ENCODE results near the gene MTERF4.

The MTERF4 gene

GRCh38 chr2:241087420-241088268, 14.4 kb downstream of the MTERF4 start:
- no peaks in the 10 kb centered on the region for H3K27me3 ChIP-seq (ENCODE audit: insufficient read depth, poor library complexity, severe bottlenecking)
- H3K27ac ChIP-seq (replicated peaks): no peak overlapping the region
- TF ChIP-seq GABPA (IDR thresholded peaks at IDR 0.05; ENCODE audit: low read depth): no peak
- TF ChIP-seq REST (IDR thresholded peaks at IDR 0.05; ENCODE audit: insufficient replicate concordance, low read depth): no peak
- no peak for TF ChIP-seq CTCF (IDR thresholded peaks at IDR 0.05; ENCODE audit: insufficient read depth, low read length)
- TF ChIP-seq SPI1 (IDR thresholded peaks at IDR 0.05; ENCODE audit: borderline replicate concordance, low read depth): no peak
- no peak for TF ChIP-seq POLR2AphosphoS5 (IDR thresholded peaks at IDR 0.05; ENCODE audit: low read depth)
- H3K4me3 ChIP-seq (replicated peaks; ENCODE audit: insufficient read depth, low read length): no peak overlapping the region
- no peak for DNase-seq (ENCODE audit: low read depth in 1 of 2, low spot score in 1 of 2)

- no peak overlapping the region for H3K4me3 ChIP-seq (replicated peaks; ENCODE audit: insufficient read depth, low read length)
- no peaks in the 10 kb centered on the region for H3K27me3 ChIP-seq (ENCODE audit: insufficient read depth, poor library complexity, severe bottlenecking)
- H3K27ac ChIP-seq (replicated peaks): no peak overlapping the region
- TF ChIP-seq REST (IDR thresholded peaks at IDR 0.05; ENCODE audit: insufficient replicate concordance, low read depth) (no peak), GABPA (IDR thresholded peaks at IDR 0.05; ENCODE audit: low read depth) (no peak), CTCF (IDR thresholded peaks at IDR 0.05; ENCODE audit: insufficient read depth, low read length) (no peak), POLR2AphosphoS5 (IDR thresholded peaks at IDR 0.05; ENCODE audit: low read depth) (no peak), SPI1 (IDR thresholded peaks at IDR 0.05; ENCODE audit: borderline replicate concordance, low read depth) (no peak)
- DNase-seq (ENCODE audit: low read depth in 1 of 2, low spot score in 1 of 2): no peak
These were observed 17.1 kb downstream of the MTERF4 start for GRCh38 chr2:241084856-241085444.

- Histone ChIP-seq H3K27me3 (ENCODE audit: insufficient read depth, poor library complexity, severe bottlenecking) (no peaks in the 10 kb centered on the region), H3K27ac (replicated peaks) (no peak overlapping the region), H3K4me3 (replicated peaks; ENCODE audit: insufficient read depth, low read length) (no peak overlapping the region)
- DNase-seq (ENCODE audit: low read depth in 1 of 2, low spot score in 1 of 2): no peak
- TF ChIP-seq REST (IDR thresholded peaks at IDR 0.05; ENCODE audit: insufficient replicate concordance, low read depth) (no peak), POLR2AphosphoS5 (IDR thresholded peaks at IDR 0.05; ENCODE audit: low read depth) (no peak), CTCF (IDR thresholded peaks at IDR 0.05; ENCODE audit: insufficient read depth, low read length) (no peak), GABPA (IDR thresholded peaks at IDR 0.05; ENCODE audit: low read depth) (no peak)
These were observed 19.0 kb downstream of the MTERF4 start for GRCh38 chr2:241083091-241083415.

Data from HL-60 (cell line).